ENCODE measurements around the gene CNPPD1.

Gene CNPPD1

GRCh38 chr2:219179601-219180465 is 3.1 kb upstream of the CNPPD1 start:
- DNase-seq (ENCODE audit: low spot score) = no peak

GRCh38 chr2:219178377-219179175 is 1.9 kb upstream of the CNPPD1 start:
- DNase-seq (ENCODE audit: low spot score) = no peak

DNA sequence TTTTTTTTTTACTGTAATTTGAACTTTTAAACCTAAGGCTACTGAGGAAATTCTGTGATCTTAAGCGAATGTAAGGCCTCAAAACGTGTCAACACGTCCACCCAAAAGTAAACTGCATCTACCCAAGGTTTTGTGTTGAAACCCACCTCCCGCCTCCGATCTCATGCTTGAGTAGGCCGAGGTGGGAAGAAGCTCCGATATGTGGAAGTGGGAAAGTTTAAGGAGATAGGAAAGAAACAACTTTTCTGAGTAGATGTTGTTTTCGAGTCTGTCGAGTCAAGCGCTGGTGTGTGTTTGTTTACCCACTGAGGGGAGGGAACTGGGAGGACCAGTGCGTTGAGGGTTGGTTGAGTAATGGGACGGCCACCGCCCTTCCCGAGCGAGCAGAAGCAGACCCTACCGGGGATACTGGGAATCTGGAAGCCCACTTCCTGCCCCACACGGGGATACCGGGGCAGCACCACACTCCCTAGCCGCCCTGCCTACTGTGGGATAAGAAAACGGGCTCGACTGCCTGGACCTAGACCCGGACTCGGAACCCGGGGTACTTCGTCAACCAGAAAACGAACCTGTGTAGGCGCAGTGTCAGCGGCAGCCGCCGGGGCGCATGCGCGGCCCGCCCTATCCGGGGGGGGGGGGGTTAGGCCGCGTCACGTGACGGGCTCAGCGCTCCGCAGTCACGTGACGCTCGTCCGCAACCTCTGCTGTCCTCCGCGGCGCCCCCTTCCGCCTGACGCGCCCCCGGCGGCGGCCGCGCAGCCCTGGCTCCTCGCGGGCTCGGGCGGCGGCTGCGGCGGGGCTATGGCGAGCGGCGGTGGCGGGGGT is 1.0 kb upstream of the CNPPD1 start, which contains the start of gene RETREG2:
RETREG2 (plus strand) TSS at position 724 of the 825 bp plus-strand sequence; CDS start at position 802, 78 bp downstream.
- DNase-seq (ENCODE audit: low spot score) = peak; percentile 93

GRCh38 chr2:219175928-219176817 is 552 bp downstream of the CNPPD1 start:
- DNase-seq (ENCODE audit: low spot score) = no peak

DNA sequence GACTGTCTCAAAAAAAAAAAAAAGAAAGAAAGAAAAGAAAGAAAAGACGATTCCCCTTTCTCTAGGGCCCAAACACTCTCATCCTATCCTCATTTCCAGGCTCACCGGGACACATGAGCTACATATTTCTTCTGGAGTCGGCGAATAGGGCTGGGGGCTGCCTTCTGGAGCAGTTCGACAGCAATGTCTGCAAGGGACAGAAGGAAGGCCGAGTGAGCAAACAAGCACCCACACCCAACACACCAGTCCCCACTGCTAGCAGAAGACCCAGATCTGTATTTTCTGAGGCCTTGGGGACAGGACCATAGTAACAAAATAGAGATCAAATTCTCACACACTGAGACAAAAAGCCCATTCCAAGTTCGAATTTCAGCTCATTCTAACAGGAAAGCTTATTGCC is 1.2 kb downstream of the CNPPD1 start:
- DNase-seq (ENCODE audit: low spot score) = no peak

- no peak for DNase-seq (ENCODE audit: low spot score)
Observed at GRCh38 chr2:219174801-219175200, 1.9 kb downstream of the CNPPD1 start.

DNA sequence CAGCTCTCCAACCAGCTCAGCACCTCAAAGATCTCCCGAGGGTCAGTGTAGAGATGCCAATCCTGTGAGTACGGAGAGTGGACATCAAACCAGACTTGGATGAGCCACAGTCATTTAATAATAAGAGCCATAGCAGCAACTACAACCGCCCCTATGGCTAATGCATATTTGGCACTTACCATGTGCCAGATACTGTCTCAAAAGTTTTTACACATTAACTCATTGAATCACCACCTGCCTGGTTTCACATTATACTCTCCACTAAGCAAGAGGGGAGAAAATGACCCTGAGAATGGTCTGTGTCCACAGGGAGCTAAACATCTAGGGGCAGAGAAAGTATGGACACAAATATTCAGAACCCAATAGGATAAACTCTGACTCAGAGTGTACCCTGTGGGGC is 2.6 kb downstream of the CNPPD1 start:
- DNase-seq (ENCODE audit: low spot score) = no peak

DNA sequence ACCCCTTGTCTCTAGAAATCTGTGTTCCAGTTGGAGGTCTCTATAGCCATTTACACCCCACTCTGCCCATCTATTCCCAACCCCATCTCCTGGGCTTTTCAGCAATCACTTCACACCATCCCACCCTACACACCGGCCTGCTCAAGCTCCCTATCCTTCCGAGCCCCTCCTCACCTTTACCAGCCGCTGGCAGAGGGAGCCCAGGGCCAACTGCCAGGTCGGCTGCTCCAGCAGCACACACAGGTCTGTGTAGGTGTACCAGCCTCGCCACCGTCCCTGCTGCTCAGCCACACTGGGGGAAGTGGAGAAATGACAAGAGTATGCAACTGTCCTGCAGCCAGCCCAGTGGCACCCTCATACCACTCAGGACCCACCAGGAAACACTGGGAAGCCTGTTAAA is 3.5 kb downstream of the CNPPD1 start:
- no peak for DNase-seq (ENCODE audit: low spot score)

GRCh38 chr2:219172231-219173154 is 4.2 kb downstream of the CNPPD1 start:
- DNase-seq (ENCODE audit: low spot score) = no peak

DNA sequence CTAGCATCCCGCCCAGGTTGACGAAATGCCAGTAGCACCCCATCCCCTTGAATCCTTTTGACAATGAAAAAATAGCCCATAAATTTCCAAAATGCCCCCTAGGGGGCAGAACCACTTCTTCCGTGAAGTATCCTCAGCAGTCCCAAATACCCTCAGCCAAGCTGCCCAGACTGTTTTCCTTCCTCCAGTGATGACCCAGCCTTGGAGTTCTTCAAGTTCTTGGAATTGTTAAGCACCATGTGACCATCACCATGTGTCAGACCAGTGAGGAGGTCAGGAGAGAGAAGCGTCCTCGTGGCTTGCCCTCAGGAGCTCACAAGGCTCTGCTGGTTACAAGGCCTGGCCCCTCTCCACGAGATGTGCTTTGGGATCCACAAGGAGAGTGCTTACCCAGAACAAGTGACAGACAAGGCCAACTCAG is 5.5 kb downstream of the CNPPD1 start:
- no peak for DNase-seq (ENCODE audit: low spot score)

DNA sequence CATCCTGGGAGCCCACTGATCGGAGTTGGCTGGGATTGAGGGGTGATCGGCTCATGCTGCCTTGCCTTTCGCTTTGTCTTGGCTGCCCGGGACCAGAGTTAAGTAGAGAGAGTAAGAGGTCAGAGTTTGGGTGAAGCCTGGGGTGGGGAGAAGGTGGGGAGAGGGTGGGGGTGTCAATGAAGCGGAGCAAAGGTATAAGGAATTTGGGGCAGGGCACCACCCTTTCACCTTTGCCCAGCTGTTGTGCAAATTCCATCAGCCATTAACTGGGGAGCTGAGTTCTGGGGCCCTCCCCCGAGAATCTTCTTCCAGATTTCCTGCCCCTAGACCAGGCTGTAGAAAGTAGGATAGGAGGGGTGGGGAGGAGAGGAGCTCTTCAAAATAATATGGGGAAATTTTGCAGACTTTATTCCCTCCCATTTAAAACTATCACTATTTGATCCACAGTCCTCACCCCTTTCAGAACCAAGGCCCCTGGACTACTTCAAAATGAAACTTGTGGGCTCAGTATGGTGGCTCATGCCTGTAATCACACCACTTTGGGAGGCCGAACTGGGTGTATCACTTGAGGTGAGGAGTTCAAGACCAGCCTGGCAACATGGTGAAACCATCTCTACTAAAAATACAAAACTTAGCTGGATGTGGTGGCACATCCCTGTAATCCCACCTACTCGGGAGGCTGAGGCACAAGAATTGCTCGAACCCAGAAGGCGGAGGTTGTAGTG is 6.6 kb downstream of the CNPPD1 start, which contains the start of gene SLC23A3:
SLC23A3 (minus strand) TSS at position 100 of the 725 bp plus-strand sequence; CDS start at position 55, 45 bp downstream.
- DNase-seq (ENCODE audit: low spot score) = no peak

DNA sequence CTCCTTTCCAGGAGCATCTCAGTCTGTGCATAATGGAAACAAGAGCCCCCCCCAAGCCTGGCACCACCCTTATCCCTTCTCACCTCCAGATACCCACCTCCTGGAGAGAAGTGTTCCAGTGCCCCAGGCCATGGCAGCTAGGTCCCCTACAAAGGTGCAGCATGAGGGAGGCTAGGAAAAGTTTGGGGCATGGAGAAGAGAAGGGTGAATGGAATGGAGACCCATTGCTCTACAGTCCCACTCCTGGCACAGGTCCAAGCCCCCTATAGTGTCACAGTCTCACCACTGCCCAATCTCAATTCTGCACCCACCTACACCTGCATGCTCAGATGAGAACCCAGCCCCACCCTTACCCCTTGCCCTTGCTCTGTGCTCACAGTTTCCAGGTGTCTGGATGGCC is 7.8 kb downstream of the CNPPD1 start:
- no peak for DNase-seq (ENCODE audit: low spot score)

DNA sequence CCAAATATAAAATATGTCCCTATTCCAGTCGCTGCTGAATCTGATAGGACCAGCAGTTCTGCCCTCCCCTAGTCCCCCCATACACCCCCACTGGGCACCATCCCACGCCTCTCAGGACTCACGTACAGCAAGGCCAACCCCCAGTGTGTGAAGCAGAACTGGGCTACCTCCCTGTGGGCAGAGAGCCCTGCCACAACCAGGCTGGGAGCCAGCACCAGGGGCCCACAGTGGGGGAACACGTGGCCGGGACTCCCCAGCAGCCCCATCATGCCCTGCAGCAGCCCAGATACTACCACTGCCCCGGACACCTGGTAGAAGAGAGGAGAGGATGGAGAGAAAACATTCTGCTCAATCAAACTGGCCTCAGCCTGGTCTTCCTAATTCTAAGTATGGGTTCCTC is 8.2 kb downstream of the CNPPD1 start:
- DNase-seq (ENCODE audit: low spot score) = no peak

DNA sequence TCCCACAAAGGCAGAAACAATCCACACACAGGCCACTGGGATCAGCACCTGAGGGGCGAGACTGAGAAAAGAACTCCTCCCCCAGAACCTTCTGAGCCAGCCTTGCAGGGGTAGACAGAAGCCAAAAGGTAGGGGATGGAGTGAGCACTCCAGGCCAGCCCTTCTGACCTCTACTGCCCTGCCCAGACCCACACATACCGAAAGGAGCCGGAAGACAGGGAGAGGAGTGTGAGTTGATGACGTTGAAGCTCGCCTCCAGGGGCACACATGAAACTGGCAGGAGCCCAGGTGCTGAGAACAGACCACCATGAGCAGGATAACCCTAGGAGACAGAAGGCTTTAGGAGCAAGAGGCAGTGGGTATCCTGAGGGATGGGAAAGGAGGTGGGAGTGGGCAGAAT is 8.7 kb downstream of the CNPPD1 start:
- no peak for DNase-seq (ENCODE audit: low spot score)

DNA sequence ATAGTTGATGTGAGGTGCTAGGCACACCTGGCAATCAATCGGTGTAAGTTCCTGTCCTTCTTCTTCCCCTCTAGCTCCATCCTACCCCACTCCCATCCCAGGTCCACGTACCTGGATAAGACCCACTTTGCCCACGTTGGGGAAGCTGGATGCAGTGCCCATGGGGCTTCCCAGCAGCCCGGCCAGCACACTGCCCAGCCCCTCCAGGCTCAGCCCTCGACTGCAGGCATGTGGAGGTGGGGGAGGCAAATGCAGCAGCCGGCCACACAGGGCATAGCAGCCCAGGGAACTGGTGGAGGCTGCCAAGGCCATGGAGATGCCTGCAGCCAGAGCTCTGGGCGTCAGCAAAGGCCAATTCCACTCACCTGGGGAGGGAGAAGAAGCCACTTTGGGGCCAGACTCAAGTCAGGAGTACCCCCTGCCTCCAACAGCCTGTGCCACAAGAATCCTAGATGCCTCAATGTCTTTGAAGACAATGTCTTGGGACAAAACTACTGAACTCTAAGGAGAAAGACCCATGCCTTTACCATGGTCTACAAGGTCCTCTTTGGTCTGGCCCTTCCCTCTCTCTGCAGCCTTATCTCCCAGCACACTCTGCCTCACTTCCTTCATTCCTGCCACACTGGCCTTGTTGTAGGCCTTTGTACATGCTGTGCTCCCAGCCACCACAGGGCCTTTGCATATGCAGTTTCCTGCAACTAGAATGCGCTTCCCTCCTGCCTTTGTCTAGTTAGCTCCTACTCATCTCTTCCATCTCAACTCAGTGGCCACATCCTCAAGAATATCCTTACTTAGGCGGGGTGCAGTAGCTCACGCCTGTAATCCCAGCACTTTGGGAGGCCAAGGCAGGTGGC is 11.4 kb downstream of the CNPPD1 start:
- no peak for DNase-seq (ENCODE audit: low spot score)

GRCh38 chr2:219163156-219163555 is 13.6 kb downstream of the CNPPD1 start:
- DNase-seq (ENCODE audit: low spot score) = no peak

DNA sequence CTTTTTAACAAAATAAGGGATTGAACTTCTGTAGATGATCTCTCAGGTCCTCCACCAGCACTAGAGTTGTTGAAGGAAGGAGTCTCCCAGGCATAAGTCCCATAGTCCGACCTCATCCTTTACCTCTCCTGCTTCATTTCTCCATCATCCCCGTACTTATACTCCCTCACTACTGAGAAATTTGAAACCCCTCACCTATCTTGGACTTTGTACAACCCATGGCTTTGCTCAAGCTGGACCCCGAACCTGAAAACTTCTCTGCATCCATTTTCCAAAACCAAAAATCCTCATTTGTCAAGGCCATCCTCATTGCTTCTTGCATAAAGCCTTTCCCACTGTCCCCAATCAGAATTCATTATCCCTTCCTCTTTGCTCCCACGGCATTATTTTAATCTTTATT is 15.6 kb downstream of the CNPPD1 start:
- DNase-seq (ENCODE audit: low spot score) = no peak

Data from ecto neural progenitor cell (in vitro differentiated cells).